CD8-positive, alpha-beta memory T cell (primary cell): ENCODE data around the gene UBE2S. TPM values are rescaled to one million over a fixed set of nuclear protein-coding genes. Genes with fewer than 3 reads are reported as not detected.
A peak's percentile ranks its signal among the peaks of the same experiment; 100 is the strongest.
"Not testable (repeated sequence)": the region's sequence is repeated elsewhere in the genome, so short reads cannot be mapped to it uniquely, and the experiment has no call there.

Experiments used
- CTCF ChIA-PET: fragments of 350-600 bp; sonication (Branson Sonifier 250); formaldehyde crosslinking; loops from one replicate; lab custom pipeline; 2021; ENCODE audit warnings: antibody characterized with exemption; lab: Charles Lee
- POLR2A ChIA-PET: fragments of 350-600 bp; sonication (Branson Sonifier 250); formaldehyde crosslinking; loops from one replicate; lab custom pipeline; 2021; ENCODE audit warnings: antibody characterized with exemption; lab: Charles Lee
- DNase-seq, 5 donors: peaks; one replicate each; pipeline versions ENCODE4 v3.0.0 to v3.0.0-alpha.2; 2020 to 2022; ENCODE audit warnings: mixed read lengths in 1 of 5
- H3K27ac ChIP-seq: one replicate; pipeline ENCODE4 v1.7.0; 2013; ENCODE audit warnings: low read depth, mild to moderate bottlenecking, low read length, moderate library complexity
- H3K27me3 ChIP-seq: 2 replicates; pipeline ENCODE4 v1.7.0; 2013; ENCODE audit warnings: low read length, mild to moderate bottlenecking; ENCODE audit not compliant: insufficient read depth, poor library complexity, severe bottlenecking
- H3K36me3 ChIP-seq: 2 replicates; pipeline ENCODE4 v1.7.0; 2013; ENCODE audit warnings: mild to moderate bottlenecking, low read length, moderate library complexity; ENCODE audit not compliant: insufficient read depth
- H3K4me1 ChIP-seq: 2 replicates; pipeline ENCODE4 v1.7.0; 2013; ENCODE audit warnings: mild to moderate bottlenecking, low read length, moderate library complexity; ENCODE audit not compliant: insufficient read depth
- H3K4me3 ChIP-seq: 2 replicates; pipeline ENCODE4 v1.7.0; 2013; ENCODE audit warnings: mild to moderate bottlenecking, low read length
- H3K9me3 ChIP-seq: 2 replicates; pipeline ENCODE4 v1.7.0; 2013; ENCODE audit warnings: mild to moderate bottlenecking, low read length
- H3K27ac Mint-ChIP-seq, 8 donors: one replicate each; pipeline ENCODE4 v1.8.0; 2020 to 2021; ENCODE audit warnings: mixed read lengths in 8 of 8, mild to moderate bottlenecking in 6 of 8, inconsistent platforms in 3 of 8, moderate library complexity in 3 of 8
- H3K27me3 Mint-ChIP-seq, 2 donors: one replicate each; pipeline ENCODE4 v1.8.0; 2020 to 2021; ENCODE audit warnings: mixed read lengths in 2 of 2, mild to moderate bottlenecking in 1 of 2, moderate library complexity in 1 of 2
- H3K36me3 Mint-ChIP-seq, 3 donors: one replicate each; pipeline ENCODE4 v1.8.0; 2020 to 2021; ENCODE audit warnings: mixed read lengths in 3 of 3, inconsistent platforms in 1 of 3, mild to moderate bottlenecking in 1 of 3
- H3K4me1 Mint-ChIP-seq, 3 donors: one replicate each; pipeline ENCODE4 v1.8.0; 2020 to 2021; ENCODE audit warnings: mixed read lengths in 3 of 3, inconsistent platforms in 1 of 3, mild to moderate bottlenecking in 1 of 3
- H3K4me3 Mint-ChIP-seq, 7 donors: one replicate each; pipeline ENCODE4 v1.8.0; 2020 to 2021; ENCODE audit warnings: mixed read lengths in 7 of 7, mild to moderate bottlenecking in 6 of 7, moderate library complexity in 4 of 7, inconsistent platforms in 2 of 7
- H3K9me3 Mint-ChIP-seq, 5 donors: one replicate each; pipeline ENCODE4 v1.8.0; 2020 to 2022; ENCODE audit warnings: mixed read lengths in 5 of 5, mild to moderate bottlenecking in 3 of 5, moderate library complexity in 2 of 5, inconsistent platforms in 1 of 5
- polyA plus RNA-seq: library from polyadenylated mRNA; unstranded; fragments of 300-500 nt; fragmentation: Illumina TruSeq; gene quantifications from one replicate; pipeline ENCODE4 v1.2.3, GENCODE V29; 2021
- total RNA-seq, 2 experiments: library from RNA; stranded (reverse); gene quantifications; one replicate each; pipeline ENCODE4 v1.2.3, GENCODE V29; 2021

UBE2S gene
- total and polyA plus RNA-seq, 3 experiments from 2014 or later = 42.5 to 291 (median 263) TPM

DNA sequence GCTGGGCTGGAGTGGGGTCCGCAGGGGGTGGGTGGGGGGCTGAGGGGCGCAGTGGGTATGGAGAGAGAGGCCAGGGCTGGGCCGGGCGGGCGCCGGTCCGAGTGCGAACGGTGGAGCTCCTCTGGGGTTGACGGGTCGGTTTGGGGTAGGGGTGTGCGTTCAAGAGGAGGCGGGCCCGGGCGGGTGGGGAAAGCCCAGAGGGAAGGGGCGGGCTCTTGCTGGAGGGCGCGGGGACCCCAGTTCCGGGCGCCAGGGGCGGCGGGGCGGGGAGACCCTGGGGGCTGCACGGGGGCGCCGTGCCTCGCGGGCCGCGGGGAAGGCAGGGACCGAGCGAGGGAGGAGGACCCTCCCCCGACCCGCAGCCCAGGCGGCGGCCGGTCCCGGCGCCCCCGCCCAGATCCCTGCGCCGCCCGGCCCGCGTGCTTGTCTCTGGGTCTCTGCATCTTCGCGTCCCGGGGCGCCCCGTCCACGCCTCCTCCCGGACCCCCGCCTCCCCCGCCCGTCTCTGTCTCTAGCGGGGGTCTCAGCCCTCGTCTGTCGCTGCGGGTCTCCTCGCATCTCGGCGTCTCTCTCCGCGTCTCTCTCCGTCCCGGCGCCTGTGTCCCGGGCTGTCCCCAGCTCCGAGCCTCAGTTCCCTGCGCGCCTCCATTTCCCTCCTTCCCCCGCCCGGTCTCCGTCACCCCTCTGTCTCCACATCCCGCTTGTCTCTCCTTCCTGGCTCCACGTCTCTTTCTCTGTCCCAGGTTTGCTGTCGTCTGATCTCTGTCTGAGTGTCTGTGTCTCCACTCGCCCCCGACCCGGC lies 43.8 kb upstream of the UBE2S start:
- peaks cover 20 to 32% of the 10 kb centered on the region in 2 donors for H3K27me3 Mint-ChIP-seq
- H3K4me1 Mint-ChIP-seq = peaks cover 5 to 30% (median 9%) of the 10 kb centered on the region in 3 donors
- peak overlapping the region in 6 of 7 donors; percentile 53 to 68 (median 60) for H3K4me3 Mint-ChIP-seq
- Histone ChIP-seq H3K36me3 (no peaks in the 10 kb centered on the region), H3K27me3 (peaks cover 16% of the 10 kb centered on the region), H3K9me3 (no peaks in the 10 kb centered on the region), H3K4me1 (peaks cover 10% of the 10 kb centered on the region), H3K4me3 (no peak overlapping the region), H3K27ac (no peak overlapping the region)
- H3K27ac Mint-ChIP-seq = peak overlapping the region in 4 of 8 donors; percentile 28 to 72 (median 44)
- H3K36me3 Mint-ChIP-seq = peaks cover 1 to 7% (median 6%) of the 10 kb centered on the region in 3 donors
- peak in 2 of 5 donors; percentile 11 to 17 for DNase-seq
- CTCF ChIA-PET = interaction anchor here (1.1 kb wide), 1 partner anchor 53 kb away, joined by 3 read pairs; no protein-coding TSS in a partner anchor
- POLR2A ChIA-PET = no interaction called here
- H3K9me3 Mint-ChIP-seq = no peaks in the 10 kb centered on the region

DNA sequence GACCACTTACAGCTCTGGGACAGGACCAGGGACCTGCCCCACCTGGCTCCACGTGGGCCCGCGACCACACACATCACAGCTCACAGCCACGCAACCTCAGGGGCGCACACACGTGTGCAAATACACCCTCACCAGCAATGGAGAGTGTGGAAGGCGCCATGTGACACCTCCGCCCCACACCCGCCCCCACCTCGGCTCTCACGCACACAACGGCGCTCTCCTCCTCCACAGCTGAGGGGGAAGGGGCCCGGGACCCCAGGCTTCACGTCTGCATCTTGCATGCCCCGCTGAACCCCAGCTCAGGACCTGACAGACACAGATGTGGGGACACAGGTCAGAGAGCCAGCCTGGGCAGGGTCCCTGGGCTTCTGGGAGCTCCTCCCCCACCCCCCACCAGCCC lies 41.9 kb upstream of the UBE2S start:
- POLR2A ChIA-PET = no interaction called here
- Mint-ChIP-seq H3K36me3 (peaks cover 0 to 3% (median 1%) of the 10 kb centered on the region in 3 donors), H3K27ac (no peak overlapping the region), H3K27me3 (peaks cover 34 to 43% of the 10 kb centered on the region in 2 donors), H3K4me1 (peaks cover 5 to 27% (median 9%) of the 10 kb centered on the region in 3 donors), H3K9me3 (no peaks in the 10 kb centered on the region), H3K4me3 (no peak overlapping the region)
- CTCF ChIA-PET = no interaction called here
- no peaks in the 10 kb centered on the region for H3K9me3 ChIP-seq
- no peaks in the 10 kb centered on the region for H3K36me3 ChIP-seq
- no peak overlapping the region for H3K27ac ChIP-seq
- DNase-seq = no peak
- peaks cover 21% of the 10 kb centered on the region for H3K27me3 ChIP-seq
- no peak overlapping the region for H3K4me3 ChIP-seq
- peaks cover 10% of the 10 kb centered on the region for H3K4me1 ChIP-seq

DNA sequence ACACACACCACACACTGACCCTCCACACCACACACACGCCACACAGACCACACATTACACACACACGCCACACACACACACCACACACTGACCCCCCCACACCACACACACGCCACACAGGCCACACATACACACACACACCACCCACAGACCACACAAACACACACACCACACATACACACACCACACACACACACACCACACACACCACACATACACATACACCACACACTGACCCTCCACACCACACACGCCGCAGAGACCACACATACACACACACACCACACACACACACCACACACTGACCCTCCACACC lies 40.5 kb upstream of the UBE2S start:
- POLR2A ChIA-PET, H3K4me1 ChIP-seq, DNase-seq, H3K36me3 Mint-ChIP-seq, CTCF ChIA-PET, H3K9me3 Mint-ChIP-seq, H3K9me3 ChIP-seq, H3K27ac Mint-ChIP-seq, H3K4me3 Mint-ChIP-seq, H3K36me3 ChIP-seq, H3K27ac ChIP-seq, H3K4me3 ChIP-seq: not testable (repeated sequence)
- peaks cover 3 to 23% (median 9%) of the 10 kb centered on the region in 3 donors for H3K4me1 Mint-ChIP-seq
- H3K27me3 ChIP-seq = peaks cover 31% of the 10 kb centered on the region
- H3K27me3 Mint-ChIP-seq = peaks cover 36 to 44% of the 10 kb centered on the region in 2 donors

DNA sequence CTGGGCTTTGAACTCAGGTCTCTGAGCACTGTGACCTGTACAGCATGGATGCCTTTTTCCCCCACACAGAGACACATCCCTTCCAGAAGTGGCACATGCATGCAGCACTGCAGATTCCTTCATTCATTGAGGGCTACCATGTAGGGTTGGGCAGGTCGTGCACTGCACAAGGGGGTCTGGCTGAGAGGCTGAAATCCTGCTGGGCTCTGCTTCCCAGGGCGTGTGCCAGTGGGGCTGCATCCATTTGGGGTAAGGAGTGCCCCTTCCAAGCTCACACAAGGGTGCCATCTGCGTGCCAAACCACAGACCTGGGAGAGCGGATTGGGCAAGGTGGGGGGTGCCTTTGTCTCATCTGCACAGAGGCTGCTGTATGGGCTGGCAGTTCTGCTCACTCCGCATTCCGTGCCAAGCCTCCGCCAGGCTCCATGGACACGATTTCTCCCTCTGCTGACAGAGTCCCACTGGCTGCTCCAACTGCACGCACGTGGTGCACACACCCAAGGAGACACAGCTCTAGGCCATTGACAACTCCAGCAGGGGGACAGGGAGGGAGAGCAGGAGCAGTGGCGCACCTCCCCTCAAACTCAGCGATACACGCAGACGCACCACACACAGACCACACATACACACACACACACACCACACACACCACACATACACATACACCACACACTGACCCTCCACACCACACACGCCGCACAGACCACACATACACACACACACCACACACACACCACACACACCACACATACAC lies 40.0 kb upstream of the UBE2S start:
- Mint-ChIP-seq H3K4me3 (no peak overlapping the region), H3K36me3 (no peaks in the 10 kb centered on the region), H3K27ac (no peak overlapping the region), H3K9me3 (no peaks in the 10 kb centered on the region), H3K4me1 (peaks cover 2 to 25% (median 12%) of the 10 kb centered on the region in 3 donors), H3K27me3 (peaks cover 36 to 45% of the 10 kb centered on the region in 2 donors)
- Histone ChIP-seq H3K27ac (no peak overlapping the region), H3K4me1 (peaks cover 10% of the 10 kb centered on the region), H3K36me3 (no peaks in the 10 kb centered on the region), H3K9me3 (no peaks in the 10 kb centered on the region), H3K4me3 (no peak overlapping the region), H3K27me3 (peaks cover 31% of the 10 kb centered on the region)
- ChIA-PET CTCF (no interaction called here), POLR2A (no interaction called here)
- DNase-seq = no peak

DNA sequence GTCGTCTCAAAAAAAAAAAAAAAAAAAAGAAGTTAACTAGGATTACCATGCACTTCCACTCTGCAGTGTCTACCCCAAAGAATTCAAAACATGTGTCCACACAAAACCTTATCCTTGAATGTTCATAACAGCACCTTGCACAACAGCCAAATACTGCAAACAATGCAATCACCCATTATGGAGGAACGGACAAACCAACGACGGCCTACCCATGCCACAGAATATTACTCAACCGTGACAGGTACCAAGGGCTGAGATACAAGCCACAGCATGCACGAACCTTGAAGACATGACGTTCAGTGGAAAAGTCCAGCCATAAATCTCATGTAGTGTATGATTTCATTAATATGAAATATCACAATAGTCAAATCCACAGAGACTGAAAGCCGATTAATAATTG lies 38.5 kb upstream of the UBE2S start:
- no peak for DNase-seq
- H3K4me3 ChIP-seq = no peak overlapping the region
- Mint-ChIP-seq H3K4me1 (peaks cover 8 to 25% (median 20%) of the 10 kb centered on the region in 3 donors), H3K27me3 (peaks cover 43 to 46% of the 10 kb centered on the region in 2 donors), H3K36me3 (no peaks in the 10 kb centered on the region), H3K4me3 (no peak overlapping the region), H3K27ac (no peak overlapping the region), H3K9me3 (no peaks in the 10 kb centered on the region)
- CTCF ChIA-PET = interaction anchor here (0.7 kb wide), 2 partner anchors 107 to 142 kb away, joined by 3 read pairs; no protein-coding TSS in a partner anchor
- POLR2A ChIA-PET = no interaction called here
- H3K27ac ChIP-seq = no peak overlapping the region
- H3K4me1 ChIP-seq = peaks cover 10% of the 10 kb centered on the region
- H3K27me3 ChIP-seq = peaks cover 36% of the 10 kb centered on the region
- H3K36me3 ChIP-seq = no peaks in the 10 kb centered on the region
- no peaks in the 10 kb centered on the region for H3K9me3 ChIP-seq

DNA sequence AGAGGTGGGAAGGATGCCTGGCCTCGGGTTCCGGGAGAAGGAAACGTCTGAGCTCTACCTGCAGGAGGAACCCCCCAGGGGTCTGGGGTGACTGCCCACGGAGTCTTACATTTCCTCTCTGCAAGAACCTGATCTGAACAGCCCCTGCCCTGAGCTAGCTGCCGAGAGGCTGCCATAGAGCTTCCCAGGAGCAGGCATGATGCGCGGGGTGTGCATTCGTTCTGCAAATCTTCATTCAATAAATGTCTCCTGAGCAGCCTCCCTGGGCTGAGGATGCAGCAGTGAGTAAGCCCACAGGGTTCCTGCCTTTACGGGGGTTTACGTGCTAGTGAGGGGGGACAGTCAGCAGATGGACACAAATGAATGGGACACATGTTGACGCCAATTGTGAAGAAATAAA lies 37.1 kb upstream of the UBE2S start:
- peaks cover 42% of the 10 kb centered on the region for H3K27me3 ChIP-seq
- H3K36me3 ChIP-seq = no peaks in the 10 kb centered on the region
- Mint-ChIP-seq H3K4me1 (peaks cover 13 to 24% (median 22%) of the 10 kb centered on the region in 3 donors), H3K36me3 (peaks cover 0 to 1% (median 0%) of the 10 kb centered on the region in 3 donors), H3K9me3 (peaks cover 0 to 1% (median 0%) of the 10 kb centered on the region in 5 donors), H3K27me3 (peaks cover 48% of the 10 kb centered on the region in 2 donors), H3K4me3 (no peak overlapping the region), H3K27ac (peak overlapping the region in 2 of 8 donors; percentile 25 to 50)
- no peak overlapping the region for H3K27ac ChIP-seq
- CTCF ChIA-PET = no interaction called here
- H3K9me3 ChIP-seq = no peaks in the 10 kb centered on the region
- H3K4me1 ChIP-seq = peaks cover 15% of the 10 kb centered on the region
- POLR2A ChIA-PET = no interaction called here
- no peak for DNase-seq
- no peak overlapping the region for H3K4me3 ChIP-seq

DNA sequence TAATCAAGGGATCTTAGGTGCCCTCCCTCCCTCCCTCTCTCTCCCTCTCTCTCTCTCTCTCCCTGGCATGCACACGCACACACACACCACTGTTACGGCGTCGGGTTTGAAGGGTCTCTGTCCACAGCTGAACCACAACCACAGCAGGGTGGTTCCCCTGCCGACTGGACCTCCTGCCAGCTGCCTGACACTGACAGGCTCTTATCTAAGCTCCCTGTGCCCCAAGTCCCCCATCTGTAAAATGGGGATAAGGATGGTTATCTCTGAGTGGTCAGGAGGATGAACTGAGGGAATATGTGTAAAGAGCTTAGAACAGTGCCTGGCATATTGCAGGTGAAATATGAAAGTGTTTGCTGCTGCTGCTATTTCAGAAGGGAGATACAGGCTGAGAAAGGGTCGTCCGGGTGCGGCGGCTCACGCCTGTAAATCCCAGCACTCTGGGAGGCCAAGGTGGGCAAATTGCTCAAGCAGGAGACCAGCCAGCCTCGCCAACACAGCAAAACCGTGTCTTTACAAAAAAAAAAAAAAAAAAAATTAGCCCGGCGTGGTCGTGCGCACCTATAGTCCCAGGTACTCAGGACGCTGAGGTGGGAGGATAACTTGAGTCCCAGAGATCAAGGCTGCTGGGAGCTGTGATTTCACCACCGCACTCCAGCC lies 36.4 kb upstream of the UBE2S start:
- CTCF ChIA-PET = no interaction called here
- H3K4me1 ChIP-seq = peaks cover 15% of the 10 kb centered on the region
- peak overlapping the region in 3 of 7 donors; percentile 9 to 78 (median 53) for H3K4me3 Mint-ChIP-seq
- no peaks in the 10 kb centered on the region for H3K36me3 ChIP-seq
- H3K27me3 ChIP-seq = peaks cover 49% of the 10 kb centered on the region
- no peaks in the 10 kb centered on the region for H3K9me3 ChIP-seq
- peaks cover 0 to 3% (median 2%) of the 10 kb centered on the region in 5 donors for H3K9me3 Mint-ChIP-seq
- H3K36me3 Mint-ChIP-seq = peaks cover 0 to 4% (median 1%) of the 10 kb centered on the region in 3 donors
- no peak overlapping the region for H3K27ac ChIP-seq
- H3K4me1 Mint-ChIP-seq = peaks cover 13 to 24% (median 22%) of the 10 kb centered on the region in 3 donors
- H3K27me3 Mint-ChIP-seq = peaks cover 53 to 55% of the 10 kb centered on the region in 2 donors
- H3K4me3 ChIP-seq = no peak overlapping the region
- POLR2A ChIA-PET = no interaction called here
- H3K27ac Mint-ChIP-seq = peak overlapping the region in 1 of 8 donors; percentile 50
- DNase-seq = no peak
